ENCODE measurements around the gene DUSP1. TPM values are rescaled to one million over a fixed set of nuclear protein-coding genes. Genes with fewer than 3 reads are reported as not detected.

Gene DUSP1
- total and polyA plus RNA-seq, 2 donors (not counting 3 experiments of a cell fraction or from before 2014, with no cell fraction given): 36.1 to 196 TPM

GRCh38 chr5:172729588-172729987 is 41.4 kb downstream of the DUSP1 start:
- Histone ChIP-seq H4K20me1 (replicated peaks; ENCODE audit: control insufficient read depth, extremely low read depth, insufficient read depth, low read length) (no peaks in the 10 kb centered on the region), H3K27ac (ENCODE audit: insufficient read depth, low read depth, low read length) (no peak overlapping the region), H3K4me1 (ENCODE audit: control insufficient read depth, extremely low read depth, insufficient read depth, low read length) (peaks cover 9% of the 10 kb centered on the region), H3K4me2 (ENCODE audit: insufficient read depth, low read length) (no peak overlapping the region), H2AFZ (ENCODE audit: low read depth, low read length) (no peak overlapping the region), H3K4me3 (replicated peaks in 1 of 3; ENCODE audit: insufficient read depth in 1 of 3, low read depth in 1 of 3, low read length in 3 of 3) (no peak overlapping the region), H3K79me2 (ENCODE audit: control insufficient read depth, insufficient read depth, low read length) (no peaks in the 10 kb centered on the region), H3K27me3 (ENCODE audit: control insufficient read depth in 2 of 2, insufficient read depth in 2 of 2, low read length in 2 of 2) (no peaks in the 10 kb centered on the region), H3K9me1 (replicated peaks; ENCODE audit: control insufficient read depth, extremely low read depth, insufficient read depth, low read length) (no peaks in the 10 kb centered on the region), H3K9ac (replicated peaks; ENCODE audit: extremely low read depth, insufficient read depth, low read length) (no peak overlapping the region), H3K36me3 (ENCODE audit: control insufficient read depth in 2 of 2, extremely low read depth in 1 of 2, insufficient read depth in 2 of 2, low read length in 2 of 2) (no peaks in the 10 kb centered on the region), H3K9me3 (replicated peaks; ENCODE audit: control insufficient read depth, insufficient read depth, low read length) (no peaks in the 10 kb centered on the region)
- CTCF ChIA-PET: no interaction called here
- intact Hi-C loops (cut with micrococcal nuclease): no loop called here
- no peak for DNase-seq (ENCODE audit: low read depth, low spot score)
- dilution Hi-C loops (cut with MboI; ENCODE audit: extremely low pct_ligation_motif_present, low sequenced_read_pairs): no loop called here
- BruUV-seq (replicated peaks): no TSS peak
- POLR2A ChIA-PET: no interaction called here
- TF ChIP-seq FOS (IDR thresholded peaks at IDR 0.05; ENCODE audit: borderline replicate concordance, insufficient read depth, low read length): no peak
- TF ChIP-seq EZH2 (IDR thresholded peaks at IDR 0.05; ENCODE audit: borderline replicate concordance, low read depth, low read length, severe bottlenecking): no peak
- TF ChIP-seq CTCF (IDR thresholded peaks at IDR 0.05; ENCODE audit: extremely low read depth in 1 of 2, insufficient read depth in 1 of 2, low read depth in 1 of 2, low read length in 2 of 2): no peak
- TF ChIP-seq MAX (IDR thresholded peaks at IDR 0.05; ENCODE audit: insufficient read depth, insufficient read length): no peak
- no peak for TF ChIP-seq JUN (IDR thresholded peaks at IDR 0.05; ENCODE audit: borderline replicate concordance, insufficient read depth, insufficient read length, low read depth)
- TF ChIP-seq POLR2AphosphoS5 (IDR thresholded peaks at IDR 0.05; ENCODE audit: insufficient read depth, low read depth, low read length): no peak
- FAIRE-seq: no peak
